HepG2 (cell line): Measurements from ENCODE around the gene IGFALS. TPM values are rescaled to one million over a fixed set of nuclear protein-coding genes. Genes with fewer than 3 reads are reported as not detected.
A peak's percentile ranks its signal among the peaks of the same experiment; 100 is the strongest.

Experiments
- CREM ChIP-seq, 2 experiments: sonication (generic) in 1 of 2; formaldehyde crosslinking in 1 of 2; IDR thresholded peaks; 2 replicates each; pipeline versions ENCODE4 v1.4.0 to v1.6.1; 2016 to 2020; ENCODE audit warnings: antibody characterized with exemption in 1 of 2, mild to moderate bottlenecking in 1 of 2, missing genetic modification reagents in 1 of 2
- ETV5 ChIP-seq: IDR thresholded peaks from 2 replicates; pipeline ENCODE4 v1.6.1; 2018; ENCODE audit warnings: missing biosample characterization, missing genetic modification reagents, inconsistent platforms, borderline replicate concordance
- HMGA1 ChIP-seq: sonication (generic); formaldehyde crosslinking; conservative IDR thresholded peaks from 2 replicates; pipeline ENCODE4 v1.4.0; 2020; ENCODE audit warnings: missing genetic modification reagents
- KDM4B ChIP-seq: sonication (generic); formaldehyde crosslinking; IDR thresholded peaks from 2 replicates; pipeline ENCODE4 v1.4.0; 2020; ENCODE audit warnings: missing genetic modification reagents
- MTA1 ChIP-seq: sonication (generic); formaldehyde crosslinking; IDR thresholded peaks from 2 replicates; pipeline ENCODE4 v1.4.0; 2020; ENCODE audit warnings: missing genetic modification reagents, mild to moderate bottlenecking, borderline replicate concordance
- PBX3 ChIP-seq: sonication (generic); formaldehyde crosslinking; IDR thresholded peaks from 2 replicates; pipeline ENCODE4 v1.8.1; 2023; ENCODE audit warnings: missing genetic modification reagents, inconsistent platforms, borderline replicate concordance
- RFXANK ChIP-seq: IDR thresholded peaks from 2 replicates; pipeline ENCODE4 v1.6.1; 2016
- RNF219 ChIP-seq: sonication (generic); formaldehyde crosslinking; IDR thresholded peaks from 2 replicates; pipeline ENCODE4 v1.5.0; 2020; ENCODE audit warnings: mild to moderate bottlenecking, missing genetic modification reagents
- SAFB2 ChIP-seq: sonication (generic); formaldehyde crosslinking; IDR thresholded peaks from 2 replicates; pipeline ENCODE4 v1.5.1; 2020; ENCODE audit warnings: missing genetic modification reagents, low read depth, mild to moderate bottlenecking, borderline replicate concordance
- SAP130 ChIP-seq: IDR thresholded peaks from 2 replicates; pipeline ENCODE4 v1.6.1; 2016; ENCODE audit warnings: low read depth
- SIN3A ChIP-seq: IDR thresholded peaks from 2 replicates; pipeline ENCODE4 v1.6.1; 2011; ENCODE audit warnings: low read depth, mild to moderate bottlenecking, control low read depth, low read length, borderline replicate concordance
- SNAPC5 ChIP-seq: sonication (generic); formaldehyde crosslinking; IDR thresholded peaks from 2 replicates; pipeline ENCODE4 v1.8.1; 2023; ENCODE audit warnings: mild to moderate bottlenecking, missing genetic modification reagents, borderline replicate concordance
- TOE1 ChIP-seq: sonication (generic); formaldehyde crosslinking; IDR thresholded peaks from 2 replicates; pipeline ENCODE4 v1.4.0; 2020; ENCODE audit warnings: mild to moderate bottlenecking, missing genetic modification reagents
- XRCC5 ChIP-seq: fragments of 200-400 bp; formaldehyde crosslinking; optimal IDR thresholded peaks from 2 replicates; pipeline ENCODE3; 2017; ENCODE audit warnings: mild to moderate bottlenecking, low read length
- ZBTB2 ChIP-seq: sonication (generic); formaldehyde crosslinking; IDR thresholded peaks from 2 replicates; pipeline ENCODE4 v1.8.0; 2022; ENCODE audit warnings: low read depth, missing genetic modification reagents
- ZBTB46 ChIP-seq: sonication (generic); formaldehyde crosslinking; IDR thresholded peaks from 2 replicates; pipeline ENCODE4 v1.4.0; 2020; ENCODE audit warnings: mild to moderate bottlenecking, missing genetic modification reagents, borderline replicate concordance
- ZFP82 ChIP-seq: sonication (generic); formaldehyde crosslinking; IDR thresholded peaks from 2 replicates; pipeline ENCODE4 v1.5.1; 2020; ENCODE audit warnings: mild to moderate bottlenecking, missing genetic modification reagents, borderline replicate concordance
- ZNF296 ChIP-seq: sonication (generic); formaldehyde crosslinking; conservative IDR thresholded peaks from 2 replicates; pipeline ENCODE4 v1.5.0; 2020; ENCODE audit warnings: mild to moderate bottlenecking, missing genetic modification reagents
- ZNF496 ChIP-seq: sonication (generic); formaldehyde crosslinking; IDR thresholded peaks from 2 replicates; pipeline ENCODE4 v1.8.1; 2023; ENCODE audit warnings: mild to moderate bottlenecking, moderate library complexity, missing genetic modification reagents; ENCODE audit not compliant: insufficient replicate concordance
- ZNF546 ChIP-seq: sonication (generic); formaldehyde crosslinking; conservative IDR thresholded peaks from 2 replicates; pipeline ENCODE4 v1.8.1; 2023; ENCODE audit warnings: mild to moderate bottlenecking, missing genetic modification reagents
- ZNF883 ChIP-seq: sonication (generic); formaldehyde crosslinking; IDR thresholded peaks from 2 replicates; pipeline ENCODE4 v1.5.1; 2020; ENCODE audit warnings: mild to moderate bottlenecking, missing genetic modification reagents; ENCODE audit errors: not compliant biosample characterization
- polyA plus RNA-seq, 8 experiments: library from polyadenylated mRNA; depleted of rRNA in 3 of 8; stranded (reverse) in 7 of 8; unstranded in 1 of 8; fragments of >200 nt; fragmentation: Illumina TruSeq in 4 of 8; extraction: Trizol in 4 of 8; gene quantifications; 2 replicates each; pipeline versions ENCODE4 v1.2.1 to v1.2.3, GENCODE V29; 2011 to 2016; ENCODE audit warnings: low read depth in 4 of 8, missing spikeins in 1 of 8, mixed read lengths in 1 of 8; ENCODE audit not compliant: insufficient read depth in 1 of 8
- total RNA-seq, 5 experiments: library from RNA; depleted of rRNA; stranded (reverse); fragments of >200 nt; fragmentation: Illumina TruSeq; extraction: Trizol; gene quantifications; 2 replicates each; pipeline ENCODE4 v1.2.3, GENCODE V29; 2016; ENCODE audit warnings: low read depth in 1 of 5

The IGFALS gene
- total and polyA plus RNA-seq, 2 of the 13 experiments (the other 11 are each of a cell fraction or from before 2014, with no cell fraction given): 0.34 to 2.4 TPM

GRCh38 chr16:1826691-1827573 is 33.4 kb upstream of the IGFALS start, which contains the start of the genes FAHD1 and HAGH (continued):
- TF ChIP-seq ZBTB2 (peak; percentile 57; the same call in 1 of the 2 replicates), ZFP82 (CRISPR knock-in tag) (no peak), CREM (IDR thresholded peaks at IDR 0.05) (peak; percentile 43), CREM (CRISPR knock-in tag; IDR thresholded peaks at IDR 0.05) (no peak), RNF219 (CRISPR knock-in tag) (no peak), PBX3 (0 out of 2 replicates have a peak, but pooled peaks have one; percentile 68), ZNF546 (CRISPR knock-in tag) (no peak), KDM4B (CRISPR knock-in tag) (peak; percentile 74), TOE1 (CRISPR knock-in tag) (peak; percentile 46; the same call in 1 of the 2 replicates), XRCC5 (no peak), ZNF496 (no peak), SNAPC5 (CRISPR knock-in tag) (peak; percentile 82; the same call in 1 of the 2 replicates), SIN3A (peak; percentile 94; the same call in 1 of the 2 replicates), MTA1 (peak; percentile 55; the same call in 1 of the 2 replicates), ZNF883 (CRISPR knock-in tag) (peak; percentile 92), RFXANK (CRISPR knock-in tag) (peak; percentile 87), ZNF296 (CRISPR knock-in tag) (peak; percentile 73; the same call in 1 of the 2 replicates), ZBTB46 (CRISPR knock-in tag) (no peak), SAP130 (peak; percentile 100), ETV5 (CRISPR knock-in tag) (peak; percentile 57; the same call in 1 of the 2 replicates), HMGA1 (CRISPR knock-in tag) (no peak), SAFB2 (CRISPR knock-in tag) (peak; percentile 88; the same call in 1 of the 2 replicates)
